ENCODE measurements around the gene NPPC.
"Not testable (repeated sequence)": the region's sequence is repeated elsewhere in the genome, so short reads cannot be mapped to it uniquely, and the experiment has no call there.

Gene NPPC

GRCh38 chr2:231919341-231920035 lies 6.7 kb downstream of the NPPC start:
- no peak for DNase-seq

DNA sequence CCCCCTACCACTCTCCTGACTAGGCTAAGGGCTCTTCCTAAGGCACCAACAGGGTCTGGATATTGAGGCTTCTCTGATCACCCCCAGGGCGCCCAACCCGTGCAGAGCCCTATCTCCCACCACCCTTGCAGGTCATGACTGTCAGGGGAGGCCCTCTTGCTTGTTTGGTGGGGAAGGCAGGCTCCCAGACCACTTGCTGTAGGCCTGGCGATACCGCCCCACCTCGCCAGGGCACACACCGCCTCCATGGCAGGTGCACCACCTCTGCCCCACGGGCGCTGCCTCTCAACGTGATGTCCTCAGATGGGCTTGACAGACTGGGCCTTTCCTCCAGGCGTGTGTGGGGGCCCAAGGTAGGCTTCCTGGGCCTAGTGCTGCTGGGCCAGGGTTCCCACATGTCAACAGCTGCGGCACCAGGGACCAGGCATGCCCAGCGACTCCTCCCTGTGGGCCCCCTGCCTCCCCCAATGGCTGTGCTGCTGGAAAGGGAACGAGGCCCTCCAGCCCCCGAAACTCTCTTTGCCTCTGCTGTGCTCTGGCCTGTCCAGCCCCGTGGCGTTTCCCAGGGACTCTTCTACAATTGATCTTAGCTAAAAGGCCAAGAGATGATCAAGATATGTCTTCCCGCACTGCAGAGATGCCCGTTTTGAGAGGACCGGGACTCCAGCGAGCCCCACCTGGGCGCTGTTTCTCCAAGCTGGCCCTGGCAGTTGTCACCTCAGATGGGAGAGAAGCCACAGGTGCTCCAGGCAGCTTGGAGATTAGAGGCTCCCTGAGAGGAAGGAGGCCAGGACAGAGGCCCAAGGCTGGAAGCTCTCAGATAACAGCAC lies 7.5 kb downstream of the NPPC start:
- DNase-seq, result no peak

DNA sequence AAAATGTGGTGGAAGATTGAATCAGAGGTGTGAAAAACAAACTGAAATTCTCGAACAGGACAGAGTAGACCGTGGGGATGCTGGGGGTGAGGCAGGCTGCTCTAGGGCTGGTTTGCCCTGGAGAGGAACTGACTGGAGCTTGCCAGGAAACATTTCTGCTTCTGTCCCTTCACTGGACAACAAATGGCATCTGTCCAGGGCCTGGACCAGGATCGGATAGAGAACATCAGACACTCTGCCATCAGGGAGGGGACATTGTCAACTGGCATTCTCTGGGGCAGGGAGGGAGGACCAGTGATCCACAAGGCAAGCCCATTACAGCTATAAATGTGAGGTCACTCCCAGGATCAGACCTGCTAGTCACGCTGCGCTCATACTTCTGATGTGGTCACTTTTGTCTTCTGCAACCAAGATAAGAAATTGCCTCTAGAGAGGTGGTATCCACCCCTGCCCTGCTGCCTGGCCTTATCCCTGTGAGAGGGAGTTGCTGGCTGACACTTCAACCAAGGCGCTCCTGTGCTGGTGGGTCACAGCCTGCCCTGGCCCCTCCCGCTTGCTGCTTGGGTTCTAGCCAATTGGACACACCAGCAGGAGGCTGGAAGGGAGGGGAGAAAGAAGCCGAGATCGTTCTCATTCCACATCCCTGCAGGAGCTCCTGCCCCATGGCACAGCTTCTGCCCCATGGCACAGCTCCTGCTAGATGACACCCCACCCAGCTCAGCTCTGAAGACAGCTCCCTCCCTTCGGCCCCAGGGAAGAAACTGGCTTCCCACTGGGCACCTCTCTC lies 8.7 kb downstream of the NPPC start:
- no peak for DNase-seq

DNA sequence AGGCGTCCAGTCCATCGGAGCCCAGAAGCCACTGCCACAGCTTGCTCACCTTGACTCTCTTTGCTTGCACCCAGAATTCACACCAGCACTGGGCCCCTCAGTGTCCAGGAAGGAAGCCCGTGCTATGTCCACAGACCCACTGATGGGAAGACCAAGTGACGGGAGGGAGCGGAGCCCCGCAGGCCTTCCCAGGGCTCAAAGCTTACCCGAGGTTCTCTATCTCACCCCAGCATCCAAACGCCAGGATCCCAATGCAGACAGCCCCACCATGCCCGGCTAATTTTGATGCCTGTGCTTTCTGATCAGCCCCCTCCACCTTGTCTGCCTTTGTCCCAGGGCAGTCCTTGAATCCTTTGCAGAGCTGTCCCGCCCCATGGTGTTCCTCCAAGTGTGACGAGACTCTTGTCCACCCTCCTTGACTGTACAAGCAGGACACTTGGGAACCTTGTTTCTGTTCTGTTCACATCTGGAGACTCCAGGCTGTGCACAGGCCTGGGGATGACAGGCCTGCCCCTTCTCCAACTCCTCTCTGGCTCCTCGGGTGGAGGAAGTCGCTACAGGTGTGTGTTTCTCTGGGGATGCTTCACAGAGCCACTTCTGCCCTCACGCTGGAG lies 12.0 kb downstream of the NPPC start:
- DNase-seq, result no peak

- DNase-seq, result no peak
Measured at GRCh38 chr2:231911381-231911780, 14.8 kb downstream of the NPPC start.

DNA sequence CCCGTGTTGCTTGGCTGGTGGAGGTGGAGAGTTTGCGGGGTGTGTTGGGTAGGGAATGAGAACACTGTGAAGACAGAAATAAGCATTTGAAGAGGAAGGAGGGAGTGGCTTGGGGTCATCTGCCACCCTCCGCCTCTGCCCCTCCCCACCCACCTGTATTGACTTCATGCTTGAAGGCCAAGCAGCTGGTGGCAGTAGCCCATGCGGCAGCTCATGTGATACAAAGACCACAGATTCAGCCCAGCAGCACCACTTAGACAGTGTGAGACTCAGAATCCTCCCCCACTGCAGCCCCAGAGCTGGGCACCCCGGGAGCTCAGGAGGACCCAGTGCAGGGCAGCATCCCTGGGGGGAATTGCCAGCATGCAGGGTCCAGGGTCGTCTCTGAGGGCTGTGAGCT lies 15.4 kb downstream of the NPPC start:
- no peak for DNase-seq

DNA sequence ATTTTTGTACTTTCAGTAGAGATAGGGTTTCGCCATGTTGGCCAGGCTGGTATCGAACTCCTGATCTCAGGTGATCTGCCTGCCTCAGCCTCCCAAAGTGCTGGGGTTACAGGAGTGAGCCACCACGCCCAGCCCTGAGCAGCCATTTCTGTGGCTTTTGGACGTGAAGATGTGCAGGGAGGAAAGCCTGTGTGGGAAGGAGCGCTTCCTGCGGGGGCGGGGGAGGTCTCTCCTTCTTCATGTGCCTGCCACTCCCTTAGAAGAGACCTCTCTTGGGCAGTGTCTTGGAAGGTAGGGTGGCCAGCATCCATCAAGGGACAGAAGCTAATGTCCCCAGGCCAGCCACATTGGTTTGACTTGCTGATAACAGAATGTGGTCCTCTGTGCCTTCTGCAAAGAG lies 16.0 kb downstream of the NPPC start:
- not testable (repeated sequence) for DNase-seq

- no peak for DNase-seq
Measured at GRCh38 chr2:231909631-231910030, 16.6 kb downstream of the NPPC start.

GRCh38 chr2:231908584-231908983 lies 17.6 kb downstream of the NPPC start:
- DNase-seq, result no peak

DNA sequence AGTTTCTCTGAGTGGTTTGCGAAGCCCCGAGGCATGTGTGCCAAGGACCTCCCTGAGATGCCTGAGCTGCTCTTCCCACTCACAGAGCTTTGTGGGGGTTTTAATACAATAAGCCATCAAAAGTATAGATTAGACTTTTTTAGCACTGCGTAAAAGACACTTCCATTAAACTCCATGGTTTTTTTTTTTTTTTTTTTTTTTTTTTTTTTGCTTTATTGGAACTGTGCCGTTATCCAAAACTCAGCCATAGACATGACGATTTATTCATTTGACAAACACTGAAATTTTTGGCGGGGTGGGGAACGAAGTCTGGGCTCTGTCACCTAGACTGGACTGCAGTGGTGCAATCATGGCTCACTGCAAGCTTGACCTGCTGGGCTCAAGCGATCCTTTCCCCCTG lies 18.4 kb downstream of the NPPC start:
- DNase-seq, result no peak

- no peak for DNase-seq
Measured at GRCh38 chr2:231905026-231905425, 21.2 kb downstream of the NPPC start.

DNA sequence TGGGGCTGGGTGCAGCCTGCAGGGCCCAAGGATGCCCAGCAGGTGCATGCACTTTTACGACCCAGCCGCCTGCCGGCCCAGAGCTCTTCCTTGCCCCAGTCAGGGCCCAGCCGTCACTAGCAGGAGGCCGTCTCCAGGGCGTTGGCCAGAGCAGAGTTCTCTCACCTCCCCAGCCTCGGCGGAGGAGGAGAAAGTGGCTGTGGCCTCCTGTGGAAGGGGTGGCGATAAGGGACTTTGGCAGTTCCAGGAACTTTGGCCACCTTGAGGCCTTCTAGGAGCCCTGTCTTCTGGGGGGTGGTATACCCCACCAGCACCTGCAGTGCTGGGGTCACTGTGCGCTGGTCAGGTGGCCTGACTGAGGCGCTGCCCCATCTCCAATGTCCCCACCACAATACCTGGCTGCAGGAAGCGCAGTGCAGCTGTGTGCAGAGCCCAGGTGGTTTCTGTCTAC lies 22.0 kb downstream of the NPPC start:
- no peak for DNase-seq

DNA sequence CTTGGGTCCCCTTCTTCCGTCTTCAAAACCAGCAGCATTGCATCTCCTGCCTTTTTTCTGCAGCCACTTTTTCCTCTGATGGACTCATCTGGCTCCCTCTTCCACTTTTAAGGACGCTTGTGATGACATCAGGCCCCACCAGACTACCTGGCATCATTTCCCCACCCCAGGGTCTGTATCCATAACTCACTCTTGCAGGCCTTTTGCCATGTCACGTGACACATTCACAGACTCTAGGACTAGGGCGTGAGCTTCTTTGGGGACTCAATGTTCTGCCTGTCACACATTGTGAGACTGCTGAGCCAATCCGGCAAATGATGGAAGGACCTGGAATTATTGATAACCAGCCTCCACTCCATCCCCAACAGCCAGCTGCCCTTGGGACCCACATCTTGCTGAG lies 23.6 kb downstream of the NPPC start:
- DNase-seq, result no peak

DNA sequence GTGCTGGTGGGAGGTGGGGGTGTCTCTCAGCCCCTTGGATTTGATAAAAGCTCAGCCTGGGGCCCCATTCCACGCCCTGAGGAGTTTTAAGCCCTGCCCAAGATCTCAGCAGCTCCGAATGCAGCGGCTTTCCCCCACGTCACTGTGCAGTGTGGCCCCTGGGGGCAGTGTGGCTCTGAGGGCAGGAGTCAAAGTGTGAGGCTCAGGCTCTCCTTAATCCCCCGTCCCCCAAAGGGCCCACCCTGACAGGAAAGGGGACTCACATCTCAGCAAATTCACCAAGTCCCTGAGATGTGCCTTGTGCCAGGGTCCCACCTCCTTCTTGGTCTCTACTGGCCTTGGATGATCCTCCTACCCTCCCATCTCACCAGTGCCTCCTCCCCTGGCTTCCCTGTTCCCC lies 25.2 kb downstream of the NPPC start:
- no peak for DNase-seq

DNA sequence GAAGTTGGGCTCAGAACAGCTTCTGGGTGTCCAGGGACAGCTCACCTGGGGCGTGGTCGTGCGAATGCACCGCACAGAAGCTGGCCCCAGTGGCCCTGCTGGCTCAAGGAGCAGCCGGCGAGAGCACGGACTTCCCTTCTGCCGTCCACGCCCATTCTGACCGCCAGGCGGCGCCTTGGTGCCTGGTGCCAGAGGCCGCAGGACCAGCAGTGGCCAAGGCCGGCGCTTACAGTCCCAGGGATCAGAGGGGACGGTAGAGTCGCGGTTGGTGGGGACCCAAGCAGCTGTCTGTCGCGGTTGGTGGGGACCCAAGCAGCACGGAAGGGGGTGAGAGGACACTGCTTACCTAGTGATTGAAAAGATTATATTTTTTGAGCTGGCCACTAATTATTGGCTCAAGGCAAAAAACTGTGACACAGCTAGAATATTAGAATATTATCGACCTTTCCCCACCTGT lies 25.7 kb downstream of the NPPC start:
- DNase-seq, result no peak

- no peak for DNase-seq
Measured at GRCh38 chr2:231894566-231895380, 31.4 kb downstream of the NPPC start.

DNA sequence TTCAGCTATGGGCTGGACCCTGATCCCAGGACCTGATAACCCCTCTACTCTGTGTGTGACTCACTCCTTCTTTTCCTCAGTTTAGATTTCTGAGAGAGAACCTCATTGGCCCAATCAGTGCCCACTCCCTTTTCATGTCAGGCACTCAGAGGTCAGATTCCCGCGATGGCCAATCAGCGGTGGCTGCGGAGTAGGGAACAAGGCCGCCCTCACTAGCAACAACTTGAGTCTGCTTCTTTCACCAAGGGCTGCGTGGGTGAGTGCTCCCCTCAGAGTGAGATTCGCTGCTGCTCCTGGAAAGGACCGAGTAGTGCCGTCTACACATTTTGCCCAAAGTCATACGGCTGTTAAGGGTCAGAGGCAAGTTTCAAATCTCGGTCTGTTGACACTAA lies 34.7 kb downstream of the NPPC start:
- DNase-seq, result no peak

- no peak for DNase-seq
Measured at GRCh38 chr2:231890896-231891513, 35.2 kb downstream of the NPPC start.

DNA sequence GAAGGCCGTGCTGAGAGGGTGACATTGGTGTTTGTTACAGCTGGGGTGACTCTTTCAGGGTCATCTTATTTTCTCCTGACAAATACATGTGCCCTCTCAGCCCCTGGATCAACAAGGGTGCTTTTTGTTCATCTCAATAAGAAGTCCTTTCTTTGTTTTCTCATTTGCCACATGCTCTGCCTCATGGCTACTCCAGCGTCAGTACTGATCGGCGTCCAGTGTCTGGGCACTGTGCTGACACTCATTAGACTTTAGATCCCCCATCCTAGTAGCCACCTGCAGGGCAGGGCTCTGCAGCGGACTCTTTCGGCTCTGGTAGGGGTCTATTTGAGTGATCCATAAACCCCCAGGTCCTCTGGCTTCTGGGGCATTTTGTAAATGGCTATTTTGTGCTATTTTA lies 38.4 kb downstream of the NPPC start:
- DNase-seq, result no peak

DNA sequence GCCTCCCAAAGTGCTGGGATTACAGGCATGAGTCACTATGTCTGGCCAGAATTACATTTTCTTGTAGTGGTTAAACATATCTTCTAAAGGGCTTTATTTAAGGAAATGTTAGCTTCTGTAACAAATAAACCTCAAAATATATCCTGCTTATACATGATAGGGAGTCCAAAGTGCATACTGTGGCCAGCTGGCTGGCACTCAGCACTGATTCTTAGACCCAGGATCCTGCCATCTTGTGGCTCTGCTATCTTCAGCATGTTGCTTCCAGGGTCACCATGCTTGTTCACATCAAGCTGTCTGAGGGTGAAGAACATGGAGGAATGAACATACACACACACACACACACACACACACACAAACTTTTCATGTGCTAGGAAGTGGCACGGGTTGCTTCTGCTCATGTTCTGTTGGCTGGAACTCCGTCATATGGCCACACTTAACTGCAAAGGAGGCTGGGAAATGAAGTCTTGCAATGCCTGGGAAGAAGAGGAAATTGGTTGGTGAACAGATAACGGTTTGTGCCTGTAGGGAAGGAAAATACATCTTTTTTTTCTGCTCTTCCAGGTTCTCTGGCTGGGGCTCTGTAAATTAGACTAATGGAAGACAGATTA lies 40.0 kb downstream of the NPPC start:
- no peak for DNase-seq

DNA sequence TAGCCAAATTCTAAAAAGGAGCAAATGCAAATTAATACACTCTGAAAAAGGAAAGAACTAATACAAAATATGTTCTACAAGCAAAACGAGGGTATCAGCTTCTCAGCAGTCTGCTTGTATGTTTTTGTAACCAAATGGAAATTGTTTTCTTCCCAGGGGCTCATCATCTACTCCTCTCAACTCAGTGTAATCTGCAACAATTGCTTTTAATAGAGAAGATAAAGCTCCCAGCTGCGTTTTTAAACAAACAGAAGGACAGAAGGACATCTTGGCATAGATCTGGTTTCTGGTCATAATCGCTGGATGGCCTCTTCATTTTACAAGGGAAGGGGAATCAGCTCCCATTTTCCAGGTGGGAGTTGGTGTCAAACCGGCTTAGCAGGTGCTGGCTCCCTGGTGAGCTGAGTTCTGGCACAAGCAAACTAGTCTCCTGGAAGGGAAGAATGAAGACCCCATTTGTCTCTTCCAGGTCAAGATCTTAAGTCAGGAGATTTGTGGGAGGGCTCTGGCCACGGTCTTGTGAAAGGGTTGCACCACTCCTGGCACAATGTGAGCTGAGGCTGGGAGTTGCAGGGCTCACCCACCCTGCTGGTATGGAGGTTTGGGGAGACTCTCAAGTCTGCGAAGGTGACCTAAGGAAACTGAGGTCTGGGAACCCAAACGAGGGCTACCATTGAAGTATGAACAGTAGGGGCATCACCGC lies 41.6 kb downstream of the NPPC start:
- DNase-seq, result no peak

Measured in GOT3 (cell line).